K562 (cell line): ENCODE data around the gene CT45A7.
"Not testable (repeated sequence)": the region's sequence is repeated elsewhere in the genome, so short reads cannot be mapped to it uniquely, and the experiment has no call there.

Experiments used
- ILK ChIP-seq: fragments of 450-650 bp; IDR thresholded peaks from 2 replicates; pipeline ENCODE4 v1.6.1; 2016; ENCODE audit warnings: missing genetic modification characterization, low read depth, mild to moderate bottlenecking, missing compliant biosample characterization, moderate library complexity, borderline replicate concordance
- MEF2D ChIP-seq: conservative IDR thresholded peaks from 2 replicates; pipeline ENCODE4 v1.6.1; 2016; ENCODE audit warnings: low read depth, missing genetic modification characterization, missing compliant biosample characterization
- SIX5 ChIP-seq, 2 experiments: IDR thresholded peaks; 2 replicates each; pipeline ENCODE4 v1.6.1; 2011; ENCODE audit warnings: low read length in 2 of 2, borderline replicate concordance in 1 of 2, low read depth in 1 of 2, mild to moderate bottlenecking in 1 of 2, moderate library complexity in 1 of 2; ENCODE audit not compliant: insufficient read depth in 1 of 2
- TF ChIP-seq, protein P1 (sequence below): fragments of 250-450 bp; sonication (Bioruptor Pico); IDR thresholded peaks from 2 replicates; pipeline ENCODE4 v1.5.0; 2020; ENCODE audit warnings: mild to moderate bottlenecking, borderline replicate concordance

DNA sequence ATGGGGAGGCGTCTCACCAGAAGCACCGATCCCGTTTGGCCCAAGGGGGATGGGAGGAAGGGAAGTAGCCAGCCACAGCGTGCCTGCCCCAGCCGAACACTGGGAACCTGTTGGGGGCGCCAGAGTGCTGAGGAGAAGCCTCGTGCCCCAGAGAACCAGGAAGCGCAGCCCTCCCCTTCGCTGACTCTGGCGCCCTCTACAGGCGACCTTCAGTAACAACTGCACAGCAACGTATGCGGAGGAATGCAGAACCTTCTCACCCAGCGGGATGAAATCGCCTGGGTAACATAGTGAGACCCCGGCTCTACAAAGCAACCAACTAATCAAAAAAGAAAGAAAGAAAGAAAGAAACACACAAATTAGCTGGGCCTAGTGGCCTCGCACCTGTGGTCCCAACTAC, 17.2 kb downstream of the CT45A7 start, which contains the start of gene CT45A2:
- TF ChIP-seq SIX5 (IDR thresholded peaks at IDR 0.05; ENCODE audit: borderline replicate concordance in 1 of 2, insufficient read depth in 1 of 2, low read depth in 1 of 2, low read length in 2 of 2); ILK; MEF2D: not testable (repeated sequence)
- TF ChIP-seq, protein P1, sequence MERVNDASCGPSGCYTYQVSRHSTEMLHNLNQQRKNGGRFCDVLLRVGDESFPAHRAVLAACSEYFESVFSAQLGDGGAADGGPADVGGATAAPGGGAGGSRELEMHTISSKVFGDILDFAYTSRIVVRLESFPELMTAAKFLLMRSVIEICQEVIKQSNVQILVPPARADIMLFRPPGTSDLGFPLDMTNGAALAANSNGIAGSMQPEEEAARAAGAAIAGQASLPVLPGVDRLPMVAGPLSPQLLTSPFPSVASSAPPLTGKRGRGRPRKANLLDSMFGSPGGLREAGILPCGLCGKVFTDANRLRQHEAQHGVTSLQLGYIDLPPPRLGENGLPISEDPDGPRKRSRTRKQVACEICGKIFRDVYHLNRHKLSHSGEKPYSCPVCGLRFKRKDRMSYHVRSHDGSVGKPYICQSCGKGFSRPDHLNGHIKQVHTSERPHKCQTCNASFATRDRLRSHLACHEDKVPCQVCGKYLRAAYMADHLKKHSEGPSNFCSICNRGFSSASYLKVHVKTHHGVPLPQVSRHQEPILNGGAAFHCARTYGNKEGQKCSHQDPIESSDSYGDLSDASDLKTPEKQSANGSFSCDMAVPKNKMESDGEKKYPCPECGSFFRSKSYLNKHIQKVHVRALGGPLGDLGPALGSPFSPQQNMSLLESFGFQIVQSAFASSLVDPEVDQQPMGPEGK (CRISPR knock-in tag) = not testable (repeated sequence)
